ENCODE data around the gene PRUNE1. TPM values are rescaled to one million over a fixed set of nuclear protein-coding genes. Genes with fewer than 3 reads are reported as not detected.

PRUNE1 gene
- total RNA-seq, 1 donor from 2014 or later, result 16.7 TPM

- DNase-seq (ENCODE audit: low spot score), result peak; percentile 88
- peaks cover 62% of the 10 kb centered on the region for H3K4me1 Mint-ChIP-seq (ENCODE audit: unreplicated experiment)
- TF ChIP-seq CTCF (IDR thresholded peaks at IDR 0.05; ENCODE audit: unreplicated experiment), result peak; percentile 66
These were observed 51.1 kb downstream of the PRUNE1 start, which contains the start of gene CDC42SE1 for GRCh38 chr1:151059109-151060006. CDC42SE1 (minus strand) TSS chr1:151059622; CDS start chr1:151055730, 3,892 bp downstream.

DNA sequence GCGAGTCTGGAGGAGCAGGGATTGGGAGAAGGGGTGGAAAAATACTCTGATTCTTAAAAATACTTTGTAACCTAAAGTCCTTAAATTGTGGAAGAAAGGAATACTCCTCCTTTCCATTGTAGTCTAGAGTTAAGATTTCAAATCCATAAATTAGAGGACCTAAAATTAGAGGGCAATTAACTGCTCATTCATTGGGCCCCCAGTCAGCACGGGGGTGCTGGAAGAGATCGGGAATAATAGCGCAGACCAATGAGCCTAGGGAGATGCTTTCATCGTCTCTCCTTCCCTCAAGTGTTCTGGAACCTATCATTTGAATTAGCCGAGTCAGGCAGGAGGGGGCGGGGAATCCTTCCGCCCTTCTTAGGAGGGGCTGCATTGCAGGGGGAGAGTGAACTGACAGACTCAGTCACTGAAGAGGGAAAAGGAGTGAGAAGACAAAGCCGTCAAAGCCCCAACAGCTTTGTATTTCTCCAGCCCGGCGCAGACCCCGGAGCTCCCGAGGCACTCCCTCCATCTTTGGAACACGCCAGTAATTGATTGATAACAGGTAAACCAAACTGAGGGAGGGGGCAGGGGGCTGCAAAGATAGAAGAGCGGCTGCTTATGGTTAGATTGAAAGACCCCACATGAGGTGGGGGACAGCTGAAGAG, 51.9 kb downstream of the PRUNE1 start, which contains the start of gene MLLT11:
Gene MLLT11, plus strand, starts transcription at position 391 of the 650 bp plus-strand sequence. CDS start 6,828 bp downstream, outside the sequence.
- TF ChIP-seq CTCF (IDR thresholded peaks at IDR 0.05; ENCODE audit: unreplicated experiment), result no peak
- Mint-ChIP-seq H3K27ac (ENCODE audit: unreplicated experiment) (peak within 1 kb of the TSS; percentile 97), H3K27me3 (ENCODE audit: unreplicated experiment) (peaks cover 10% of the 10 kb centered on the region), H3K4me1 (ENCODE audit: unreplicated experiment) (peaks cover 59% of the 10 kb centered on the region), H3K36me3 (ENCODE audit: low read depth, unreplicated experiment) (peaks cover 28% of the 10 kb centered on the region), H3K4me3 (ENCODE audit: unreplicated experiment) (peak within 1 kb of the TSS; percentile 98), H3K9me3 (ENCODE audit: unreplicated experiment) (no peaks in the 10 kb centered on the region)
- DNase-seq (ENCODE audit: low spot score), result peak; percentile 45

More at GRCh38 chr1:151059109-151060006, 51.1 kb downstream of the PRUNE1 start, which contains the start of gene CDC42SE1:
- Mint-ChIP-seq H3K9me3 (ENCODE audit: unreplicated experiment) (no peaks in the 10 kb centered on the region), H3K4me3 (ENCODE audit: unreplicated experiment) (peak within 1 kb of the TSS; percentile 98), H3K27me3 (ENCODE audit: unreplicated experiment) (peaks cover 10% of the 10 kb centered on the region), H3K27ac (ENCODE audit: unreplicated experiment) (peak within 1 kb of the TSS; percentile 97), H3K36me3 (ENCODE audit: low read depth, unreplicated experiment) (peaks cover 36% of the 10 kb centered on the region)

DNA sequence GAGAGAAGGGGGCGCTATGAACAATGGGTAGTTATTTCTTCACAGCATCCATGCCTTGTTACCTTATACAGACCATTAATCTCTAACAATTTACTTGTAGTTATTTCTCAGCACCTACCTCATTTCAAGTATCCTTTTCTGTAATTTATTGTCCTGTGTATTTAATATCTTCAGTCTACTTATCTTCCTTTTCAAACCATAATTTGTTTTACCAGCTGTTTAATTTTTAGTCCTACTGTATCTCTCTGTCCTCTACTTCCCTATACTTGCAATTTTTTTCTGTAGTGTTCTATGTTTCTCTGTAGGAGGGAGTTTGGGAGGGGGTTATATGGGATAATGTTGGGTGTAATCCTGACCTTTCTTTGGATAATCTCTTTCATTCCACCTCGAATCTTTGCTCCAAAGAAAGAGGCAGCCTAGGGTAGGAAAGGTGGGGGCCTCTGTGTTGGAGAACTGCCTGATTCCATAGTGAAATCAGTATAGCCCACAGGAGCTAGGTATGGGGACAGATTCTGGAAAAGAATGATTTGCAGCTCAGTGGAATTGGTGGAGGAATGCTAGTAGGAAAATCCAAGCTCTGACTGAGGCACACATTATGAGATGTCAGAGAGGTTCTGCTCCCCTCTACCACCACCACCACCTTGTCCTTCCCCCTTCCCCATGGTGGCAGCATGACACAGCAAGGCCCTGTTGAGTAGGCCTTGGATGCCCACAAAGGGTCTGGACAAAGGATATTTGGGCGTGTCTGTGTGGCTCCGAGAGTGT, 52.6 kb downstream of the PRUNE1 start:
- peaks cover 10% of the 10 kb centered on the region for H3K27me3 Mint-ChIP-seq (ENCODE audit: unreplicated experiment)

GRCh38 chr1:151061704-151062103, 53.5 kb downstream of the PRUNE1 start:
- H3K27ac Mint-ChIP-seq (ENCODE audit: unreplicated experiment), result peak overlapping the region; percentile 28
- no peak for DNase-seq (ENCODE audit: low spot score)
- peaks cover 30% of the 10 kb centered on the region for H3K36me3 Mint-ChIP-seq (ENCODE audit: low read depth, unreplicated experiment)
- H3K4me3 Mint-ChIP-seq (ENCODE audit: unreplicated experiment), result peak overlapping the region; percentile 98
- no peak for TF ChIP-seq CTCF (IDR thresholded peaks at IDR 0.05; ENCODE audit: unreplicated experiment)
- peaks cover 10% of the 10 kb centered on the region for H3K27me3 Mint-ChIP-seq (ENCODE audit: unreplicated experiment)
- H3K4me1 Mint-ChIP-seq (ENCODE audit: unreplicated experiment), result peaks cover 48% of the 10 kb centered on the region
- no peaks in the 10 kb centered on the region for H3K9me3 Mint-ChIP-seq (ENCODE audit: unreplicated experiment)

More for the DNA sequence above, 52.6 kb downstream of the PRUNE1 start:
- Mint-ChIP-seq H3K9me3 (ENCODE audit: unreplicated experiment) (no peaks in the 10 kb centered on the region), H3K4me3 (ENCODE audit: unreplicated experiment) (peak overlapping the region; percentile 98), H3K4me1 (ENCODE audit: unreplicated experiment) (peaks cover 56% of the 10 kb centered on the region), H3K36me3 (ENCODE audit: low read depth, unreplicated experiment) (peaks cover 30% of the 10 kb centered on the region), H3K27ac (ENCODE audit: unreplicated experiment) (peak overlapping the region; percentile 91)
- no peak for TF ChIP-seq CTCF (IDR thresholded peaks at IDR 0.05; ENCODE audit: unreplicated experiment)
- DNase-seq (ENCODE audit: low spot score), result no peak
